MM.1S (cell line): ENCODE results near the gene SAFB2.

Experiments used
- CTCF ChIP-seq: fragments of 300-600 bp; sonication (generic); IDR thresholded peaks from 2 replicates; pipeline ENCODE4 v1.5.1; 2016; ENCODE audit warnings: antibody characterized with exemption, low read length, mixed read lengths
- EZH2 ChIP-seq: fragments of 300-600 bp; sonication (generic); optimal IDR thresholded peaks from 2 replicates; pipeline ENCODE3; 2017; ENCODE audit warnings: low read depth, mild to moderate bottlenecking, antibody characterized with exemption, low read length, mixed read lengths

- TF ChIP-seq CTCF = no peak
- TF ChIP-seq EZH2 = no peak
Observed at GRCh38 chr19:5560156-5560555, 62.4 kb downstream of the SAFB2 start.
